Measurements from ENCODE around the gene MRPS22. TPM values are rescaled to one million over a fixed set of nuclear protein-coding genes. Genes with fewer than 3 reads are reported as not detected.

Gene MRPS22
- total and polyA plus RNA-seq, 9 donors, result 43.3 to 64.7 (median 48.3) TPM

DNA sequence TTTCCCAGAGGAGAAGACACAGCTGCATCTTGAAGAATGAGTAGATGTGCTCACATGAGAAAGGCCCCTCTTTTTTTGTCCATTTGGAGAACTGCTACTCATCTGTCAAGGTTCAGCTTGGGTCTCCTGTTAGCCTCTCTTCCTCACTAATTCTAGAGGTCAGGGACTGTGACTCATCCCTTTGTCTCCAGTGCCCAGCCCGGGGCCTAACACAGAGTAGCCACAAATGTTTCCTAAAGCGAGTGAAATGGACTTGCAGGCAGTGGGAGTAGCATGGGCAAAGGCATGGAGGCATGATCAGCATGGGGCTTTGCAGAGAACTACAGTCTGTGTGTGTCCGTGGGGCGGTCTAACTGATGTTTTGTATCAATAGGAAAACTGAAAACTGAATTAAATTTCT, 33.9 kb upstream of the MRPS22 start:
- WGBS (ENCODE audit: insufficient coverage), result 71% methylated on average over 1 of the region's 4 CpGs
- H3K27ac ChIP-seq (ENCODE audit: low read length), result no peak overlapping the region

GRCh38 chr3:139310474-139310933, 33.3 kb upstream of the MRPS22 start:
- Histone ChIP-seq H3K27me3 (ENCODE audit: control insufficient read depth, insufficient read depth, low read length) (no peaks in the 10 kb centered on the region), H3K9me3 (replicated peaks; ENCODE audit: control insufficient read depth, low read depth, low read length) (no peaks in the 10 kb centered on the region), H3K4me3 (ENCODE audit: low read length) (no peak overlapping the region), H3K4me1 (ENCODE audit: control insufficient read depth, insufficient read depth, low read length) (no peaks in the 10 kb centered on the region), H3K36me3 (ENCODE audit: control insufficient read depth, insufficient read depth, low read length) (no peaks in the 10 kb centered on the region), H3K27ac (ENCODE audit: low read length) (no peak overlapping the region)
- WGBS (ENCODE audit: insufficient coverage), result 58% methylated on average over 6 of the region's 8 CpGs
- no peak for DNase-seq

More for the DNA sequence above, 33.9 kb upstream of the MRPS22 start:
- H3K9me3 ChIP-seq (replicated peaks; ENCODE audit: control insufficient read depth, low read depth, low read length), result no peaks in the 10 kb centered on the region
- DNase-seq, result no peak
- H3K4me3 ChIP-seq (ENCODE audit: low read length), result no peak overlapping the region
- no peaks in the 10 kb centered on the region for H3K4me1 ChIP-seq (ENCODE audit: control insufficient read depth, insufficient read depth, low read length)
- no peaks in the 10 kb centered on the region for H3K36me3 ChIP-seq (ENCODE audit: control insufficient read depth, insufficient read depth, low read length)
- H3K27me3 ChIP-seq (ENCODE audit: control insufficient read depth, insufficient read depth, low read length), result no peaks in the 10 kb centered on the region

- Histone ChIP-seq H3K27me3 (ENCODE audit: control insufficient read depth, insufficient read depth, low read length) (no peaks in the 10 kb centered on the region), H3K27ac (ENCODE audit: low read length) (no peak overlapping the region), H3K4me3 (ENCODE audit: low read length) (no peak overlapping the region), H3K36me3 (ENCODE audit: control insufficient read depth, insufficient read depth, low read length) (no peaks in the 10 kb centered on the region), H3K9me3 (replicated peaks; ENCODE audit: control insufficient read depth, low read depth, low read length) (no peaks in the 10 kb centered on the region), H3K4me1 (ENCODE audit: control insufficient read depth, insufficient read depth, low read length) (no peaks in the 10 kb centered on the region)
- DNase-seq, result no peak
- no CpG with 5 or more reads among the region's 1 CpG for WGBS (ENCODE audit: insufficient coverage)
Observed at GRCh38 chr3:139311557-139311956, 32.3 kb upstream of the MRPS22 start.

- no peak for DNase-seq
- no peak overlapping the region for H3K4me3 ChIP-seq (ENCODE audit: low read length)
- no CpG with 5 or more reads among the region's 1 CpG for WGBS (ENCODE audit: insufficient coverage)
- no peaks in the 10 kb centered on the region for H3K27me3 ChIP-seq (ENCODE audit: control insufficient read depth, insufficient read depth, low read length)
- H3K9me3 ChIP-seq (replicated peaks; ENCODE audit: control insufficient read depth, low read depth, low read length), result no peaks in the 10 kb centered on the region
- no peak overlapping the region for H3K27ac ChIP-seq (ENCODE audit: low read length)
- H3K4me1 ChIP-seq (ENCODE audit: control insufficient read depth, insufficient read depth, low read length), result no peaks in the 10 kb centered on the region
- no peaks in the 10 kb centered on the region for H3K36me3 ChIP-seq (ENCODE audit: control insufficient read depth, insufficient read depth, low read length)
Observed at GRCh38 chr3:139312416-139312815, 31.4 kb upstream of the MRPS22 start.

GRCh38 chr3:139312959-139313358, 30.9 kb upstream of the MRPS22 start:
- no peak overlapping the region for H3K27ac ChIP-seq (ENCODE audit: low read length)
- no peak overlapping the region for H3K4me3 ChIP-seq (ENCODE audit: low read length)
- no peak for DNase-seq
- no peaks in the 10 kb centered on the region for H3K27me3 ChIP-seq (ENCODE audit: control insufficient read depth, insufficient read depth, low read length)
- H3K36me3 ChIP-seq (ENCODE audit: control insufficient read depth, insufficient read depth, low read length), result no peaks in the 10 kb centered on the region
- no peaks in the 10 kb centered on the region for H3K9me3 ChIP-seq (replicated peaks; ENCODE audit: control insufficient read depth, low read depth, low read length)
- 94% methylated on average over 2 of the region's 2 CpGs for WGBS (ENCODE audit: insufficient coverage)
- no peaks in the 10 kb centered on the region for H3K4me1 ChIP-seq (ENCODE audit: control insufficient read depth, insufficient read depth, low read length)

GRCh38 chr3:139313921-139314320, 29.9 kb upstream of the MRPS22 start:
- Histone ChIP-seq H3K27me3 (ENCODE audit: control insufficient read depth, insufficient read depth, low read length) (no peaks in the 10 kb centered on the region), H3K27ac (ENCODE audit: low read length) (no peak overlapping the region), H3K36me3 (ENCODE audit: control insufficient read depth, insufficient read depth, low read length) (no peaks in the 10 kb centered on the region), H3K4me3 (ENCODE audit: low read length) (no peak overlapping the region), H3K4me1 (ENCODE audit: control insufficient read depth, insufficient read depth, low read length) (peaks cover 4% of the 10 kb centered on the region), H3K9me3 (replicated peaks; ENCODE audit: control insufficient read depth, low read depth, low read length) (no peaks in the 10 kb centered on the region)
- 89% methylated on average over 5 of the region's 5 CpGs for WGBS (ENCODE audit: insufficient coverage)
- no peak for DNase-seq

DNA sequence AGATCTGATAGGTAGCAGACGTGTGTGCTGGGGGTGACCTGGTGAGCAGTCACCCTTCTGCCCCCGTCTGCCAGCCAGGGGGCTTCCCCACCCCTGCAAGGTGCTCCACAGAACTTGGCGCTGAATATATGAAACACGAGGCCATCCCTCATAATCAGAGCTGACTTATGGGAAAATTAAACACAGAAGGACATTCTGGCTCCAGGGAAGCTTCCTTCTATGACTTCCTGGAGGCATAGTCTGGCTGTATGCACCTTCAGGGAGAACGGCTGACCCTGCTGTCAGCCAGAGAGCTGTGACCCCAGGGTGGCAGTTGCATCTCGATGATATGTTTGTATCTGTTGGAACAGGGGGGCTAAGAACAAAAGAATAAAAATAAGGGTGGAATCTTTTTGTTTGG, 26.6 kb upstream of the MRPS22 start:
- no peaks in the 10 kb centered on the region for H3K36me3 ChIP-seq (ENCODE audit: control insufficient read depth, insufficient read depth, low read length)
- no peak overlapping the region for H3K27ac ChIP-seq (ENCODE audit: low read length)
- H3K4me1 ChIP-seq (ENCODE audit: control insufficient read depth, insufficient read depth, low read length), result peaks cover 7% of the 10 kb centered on the region
- H3K27me3 ChIP-seq (ENCODE audit: control insufficient read depth, insufficient read depth, low read length), result peaks cover 3% of the 10 kb centered on the region
- DNase-seq, result no peak
- H3K9me3 ChIP-seq (replicated peaks; ENCODE audit: control insufficient read depth, low read depth, low read length), result no peaks in the 10 kb centered on the region
- H3K4me3 ChIP-seq (ENCODE audit: low read length), result no peak overlapping the region
- 49% methylated on average over 2 of the region's 6 CpGs for WGBS (ENCODE audit: insufficient coverage)

GRCh38 chr3:139317660-139318430, 26.0 kb upstream of the MRPS22 start:
- H3K27ac ChIP-seq (ENCODE audit: low read length), result no peak overlapping the region
- WGBS (ENCODE audit: insufficient coverage), result 85% methylated on average over 8 of the region's 8 CpGs
- H3K9me3 ChIP-seq (replicated peaks; ENCODE audit: control insufficient read depth, low read depth, low read length), result no peaks in the 10 kb centered on the region
- H3K4me1 ChIP-seq (ENCODE audit: control insufficient read depth, insufficient read depth, low read length), result peaks cover 7% of the 10 kb centered on the region
- no peak overlapping the region for H3K4me3 ChIP-seq (ENCODE audit: low read length)
- H3K27me3 ChIP-seq (ENCODE audit: control insufficient read depth, insufficient read depth, low read length), result peaks cover 3% of the 10 kb centered on the region
- H3K36me3 ChIP-seq (ENCODE audit: control insufficient read depth, insufficient read depth, low read length), result no peaks in the 10 kb centered on the region
- no peak for DNase-seq

GRCh38 chr3:139318431-139318816, 25.4 kb upstream of the MRPS22 start:
- Histone ChIP-seq H3K4me3 (ENCODE audit: low read length) (no peak overlapping the region), H3K27ac (ENCODE audit: low read length) (no peak overlapping the region), H3K4me1 (ENCODE audit: control insufficient read depth, insufficient read depth, low read length) (peaks cover 7% of the 10 kb centered on the region), H3K9me3 (replicated peaks; ENCODE audit: control insufficient read depth, low read depth, low read length) (no peaks in the 10 kb centered on the region), H3K27me3 (ENCODE audit: control insufficient read depth, insufficient read depth, low read length) (peaks cover 3% of the 10 kb centered on the region), H3K36me3 (ENCODE audit: control insufficient read depth, insufficient read depth, low read length) (no peaks in the 10 kb centered on the region)
- WGBS (ENCODE audit: insufficient coverage), result 52% methylated on average over 3 of the region's 3 CpGs
- DNase-seq, result no peak

DNA sequence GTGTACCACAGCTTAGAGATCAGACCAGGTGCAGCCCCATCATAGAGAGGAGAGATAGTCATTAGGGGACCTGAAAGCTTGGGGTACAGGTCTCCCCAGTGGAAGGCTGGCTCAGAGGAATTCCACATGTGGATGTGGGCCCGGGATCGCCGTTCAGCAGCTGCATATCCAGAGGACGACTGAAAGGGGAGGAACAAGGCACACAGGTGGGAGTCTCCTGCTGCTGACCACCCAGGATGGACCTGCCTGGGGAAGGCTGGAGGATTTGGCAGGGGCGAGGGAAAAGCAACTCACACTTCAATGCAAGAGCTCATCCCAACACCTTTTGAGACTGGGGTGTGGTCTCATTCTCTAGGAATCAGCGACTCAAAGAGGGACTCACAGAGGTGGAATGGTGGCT, 25.0 kb upstream of the MRPS22 start:
- Histone ChIP-seq H3K4me1 (ENCODE audit: control insufficient read depth, insufficient read depth, low read length) (peaks cover 7% of the 10 kb centered on the region), H3K4me3 (ENCODE audit: low read length) (no peak overlapping the region), H3K27me3 (ENCODE audit: control insufficient read depth, insufficient read depth, low read length) (peaks cover 3% of the 10 kb centered on the region), H3K36me3 (ENCODE audit: control insufficient read depth, insufficient read depth, low read length) (no peaks in the 10 kb centered on the region), H3K27ac (ENCODE audit: low read length) (no peak overlapping the region), H3K9me3 (replicated peaks; ENCODE audit: control insufficient read depth, low read depth, low read length) (no peaks in the 10 kb centered on the region)
- DNase-seq, result no peak
- 30% methylated on average over 1 of the region's 6 CpGs for WGBS (ENCODE audit: insufficient coverage)
